ENCODE results near the gene TCF7L2.

- TF ChIP-seq, protein P1, sequence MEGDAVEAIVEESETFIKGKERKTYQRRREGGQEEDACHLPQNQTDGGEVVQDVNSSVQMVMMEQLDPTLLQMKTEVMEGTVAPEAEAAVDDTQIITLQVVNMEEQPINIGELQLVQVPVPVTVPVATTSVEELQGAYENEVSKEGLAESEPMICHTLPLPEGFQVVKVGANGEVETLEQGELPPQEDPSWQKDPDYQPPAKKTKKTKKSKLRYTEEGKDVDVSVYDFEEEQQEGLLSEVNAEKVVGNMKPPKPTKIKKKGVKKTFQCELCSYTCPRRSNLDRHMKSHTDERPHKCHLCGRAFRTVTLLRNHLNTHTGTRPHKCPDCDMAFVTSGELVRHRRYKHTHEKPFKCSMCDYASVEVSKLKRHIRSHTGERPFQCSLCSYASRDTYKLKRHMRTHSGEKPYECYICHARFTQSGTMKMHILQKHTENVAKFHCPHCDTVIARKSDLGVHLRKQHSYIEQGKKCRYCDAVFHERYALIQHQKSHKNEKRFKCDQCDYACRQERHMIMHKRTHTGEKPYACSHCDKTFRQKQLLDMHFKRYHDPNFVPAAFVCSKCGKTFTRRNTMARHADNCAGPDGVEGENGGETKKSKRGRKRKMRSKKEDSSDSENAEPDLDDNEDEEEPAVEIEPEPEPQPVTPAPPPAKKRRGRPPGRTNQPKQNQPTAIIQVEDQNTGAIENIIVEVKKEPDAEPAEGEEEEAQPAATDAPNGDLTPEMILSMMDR (conservative IDR thresholded peaks at IDR 0.05) = no peak
- no peak for TF ChIP-seq EZH2 (IDR thresholded peaks at IDR 0.05; ENCODE audit: low read depth)
Observed at GRCh38 chr10:113137941-113138685, 188.1 kb downstream of the TCF7L2 start.
